GM10847 (cell line): ENCODE measurements around the gene TEAD1.

ENCODE experiments used
- POLR2A ChIP-seq: IDR thresholded peaks from 2 replicates; pipeline ENCODE4 v1.6.1; 2011; ENCODE audit not compliant: insufficient read length; ENCODE audit errors: extremely low read depth

TEAD1 gene

DNA sequence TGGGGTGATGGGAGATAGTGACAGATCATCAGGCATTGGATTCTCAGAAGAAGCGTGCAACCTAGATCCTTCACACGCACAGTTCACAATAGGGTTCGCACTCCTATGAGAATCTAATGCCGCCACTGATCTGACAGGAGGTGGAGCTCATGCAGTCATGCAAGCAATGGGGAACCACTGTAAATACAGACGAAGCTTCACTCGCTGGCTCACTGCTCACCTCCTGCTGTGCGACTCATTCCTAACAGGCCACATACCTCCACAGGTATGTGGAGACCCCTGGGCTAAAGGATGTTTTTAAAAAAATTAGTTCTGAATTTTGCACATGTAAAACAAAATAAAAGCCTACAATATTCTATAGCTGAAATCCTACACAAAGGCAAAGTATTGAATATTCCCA lies 20.5 kb upstream of the TEAD1 start:
- TF ChIP-seq POLR2A = no peak

GRCh38 chr11:12655842-12656241 lies 18.4 kb upstream of the TEAD1 start:
- TF ChIP-seq POLR2A = no peak

- no peak for TF ChIP-seq POLR2A
Measured at GRCh38 chr11:12657336-12657735, 16.9 kb upstream of the TEAD1 start.

DNA sequence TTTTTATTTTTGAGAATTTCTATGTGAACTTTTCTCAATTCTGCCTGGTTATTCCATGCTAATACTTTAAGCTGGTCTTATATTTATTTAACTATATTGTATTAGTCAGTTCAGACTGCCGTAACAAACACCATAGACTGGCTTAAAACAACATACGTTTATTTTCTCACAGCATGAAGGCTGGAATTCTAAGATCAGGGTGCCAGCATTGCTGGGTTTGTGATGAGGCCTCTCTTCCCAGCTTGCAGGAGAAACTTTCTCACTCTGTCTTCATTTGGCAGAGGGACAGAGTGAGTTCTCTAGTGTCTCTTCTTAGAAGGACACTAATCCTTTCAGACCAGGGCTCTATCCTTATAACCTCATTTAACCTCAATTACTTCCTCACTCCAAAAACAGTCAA lies 16.2 kb upstream of the TEAD1 start:
- no peak for TF ChIP-seq POLR2A

- TF ChIP-seq POLR2A = no peak
Measured at GRCh38 chr11:12662101-12662689, 12.0 kb upstream of the TEAD1 start.

- TF ChIP-seq POLR2A = no peak
Measured at GRCh38 chr11:12664385-12664784, 9.8 kb upstream of the TEAD1 start.

DNA sequence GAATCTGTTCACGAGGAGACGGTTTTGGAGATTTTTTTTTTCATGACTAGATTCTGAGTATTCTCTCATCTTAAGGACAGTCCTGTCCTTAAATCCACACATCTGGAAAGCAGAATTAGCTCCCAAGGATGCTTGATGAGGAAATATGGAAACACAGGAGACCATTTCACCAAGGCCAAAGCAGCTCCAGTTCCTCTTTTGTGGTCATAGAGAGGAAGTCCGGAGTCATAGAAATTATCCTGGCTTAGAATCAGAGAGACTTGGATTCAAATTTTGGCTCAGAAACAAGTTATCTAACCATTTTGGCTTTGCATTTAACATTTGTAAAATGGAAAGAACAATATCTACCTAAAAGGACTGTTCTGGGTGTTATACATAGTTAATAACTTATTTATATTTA lies 7.3 kb upstream of the TEAD1 start:
- no peak for TF ChIP-seq POLR2A

GRCh38 chr11:12667646-12668045 lies 6.6 kb upstream of the TEAD1 start:
- TF ChIP-seq POLR2A = no peak

- no peak for TF ChIP-seq POLR2A
Measured at GRCh38 chr11:12668166-12668565, 6.1 kb upstream of the TEAD1 start.

GRCh38 chr11:12669930-12670329 lies 4.3 kb upstream of the TEAD1 start:
- no peak for TF ChIP-seq POLR2A

DNA sequence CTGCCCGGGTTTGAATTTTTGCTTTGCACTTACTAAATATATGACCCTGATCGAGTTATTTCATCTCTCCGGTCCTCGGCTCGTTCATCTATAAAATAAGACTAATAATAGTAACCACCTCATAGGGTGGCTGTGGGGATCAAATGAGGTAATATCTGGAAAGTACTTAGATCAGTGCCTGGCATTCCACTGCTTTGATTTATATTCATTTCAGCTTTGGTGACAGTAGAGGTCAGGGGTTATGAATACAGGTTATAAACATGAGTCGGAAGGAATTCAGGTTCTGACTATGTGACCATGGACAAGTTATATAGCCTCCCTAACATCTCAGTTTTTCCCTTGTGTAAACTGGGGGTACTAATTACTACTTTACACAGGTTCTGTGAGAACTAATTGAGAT lies 2.9 kb upstream of the TEAD1 start:
- TF ChIP-seq POLR2A = no peak

DNA sequence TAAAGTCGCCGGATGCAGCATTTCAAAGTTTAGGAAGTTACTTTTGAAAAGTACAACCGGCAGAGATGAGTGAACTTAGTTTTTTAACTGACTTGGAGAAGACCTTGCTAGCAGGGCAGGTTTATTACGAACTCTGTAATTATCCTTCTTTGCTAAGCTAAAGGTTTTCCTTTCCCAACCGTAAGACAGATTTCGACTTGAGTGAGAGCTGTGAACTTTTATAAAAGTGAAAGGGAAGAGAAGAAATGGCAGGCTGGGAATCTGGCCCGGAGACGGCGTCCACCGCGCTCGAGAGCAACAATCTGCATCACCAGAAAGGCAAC lies 659 bp upstream of the TEAD1 start:
- TF ChIP-seq POLR2A = no peak

DNA sequence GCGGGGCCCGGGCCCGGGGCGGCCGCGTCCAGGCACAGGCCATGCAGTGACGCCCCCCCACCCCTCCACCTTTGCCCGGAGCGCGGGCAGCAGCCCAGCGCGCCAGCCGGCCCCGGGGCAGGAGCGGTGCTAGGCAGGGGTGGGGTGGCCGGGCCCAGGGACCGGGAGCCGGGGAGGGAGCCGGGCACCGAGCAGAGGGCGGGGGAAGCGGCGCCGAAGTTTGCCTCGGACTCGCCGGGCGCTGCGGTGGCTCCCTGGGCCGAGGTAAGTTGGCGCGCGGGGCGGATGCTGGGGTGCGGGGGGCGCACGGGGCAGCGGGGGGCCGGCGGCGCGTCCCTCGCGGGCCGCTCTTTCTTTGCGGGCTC lies 332 bp downstream of the TEAD1 start:
- TF ChIP-seq POLR2A = no peak

DNA sequence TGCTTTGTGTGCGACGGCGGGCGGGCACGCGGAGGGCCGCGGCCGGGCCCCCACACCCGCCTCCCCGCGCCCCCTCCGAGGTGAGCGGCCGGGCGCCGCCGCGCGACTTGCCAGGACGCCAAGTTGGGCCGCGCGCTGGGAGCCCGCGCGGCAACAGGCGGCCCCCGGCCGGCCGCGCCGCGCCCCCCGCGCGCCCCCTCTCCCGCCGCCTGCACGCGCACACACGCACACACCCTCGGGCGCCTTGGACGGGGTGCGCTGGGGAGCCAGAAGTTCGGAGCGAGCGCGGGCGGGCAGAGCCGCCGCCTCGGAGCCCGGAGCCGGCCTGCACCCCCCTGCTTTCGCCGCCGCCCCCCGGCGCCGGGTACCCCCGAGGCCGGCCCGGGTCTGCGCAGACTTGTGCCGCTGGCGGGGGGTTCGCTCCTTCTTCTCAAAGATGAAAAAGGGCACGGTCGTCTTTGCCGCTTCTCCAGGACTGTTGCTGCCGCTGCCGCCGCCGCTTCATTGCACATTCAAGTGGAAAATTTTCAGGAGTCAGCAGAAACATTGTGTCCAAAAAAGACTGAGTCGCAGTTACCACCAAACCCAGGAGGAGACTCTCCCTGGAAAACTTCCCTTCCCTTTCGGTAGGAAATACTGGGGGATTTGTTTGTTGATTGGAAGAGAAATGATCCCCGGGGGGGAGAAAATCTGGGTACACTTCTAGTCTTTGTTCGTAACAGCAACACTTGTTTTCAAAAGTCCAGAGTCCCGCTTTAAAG lies 895 bp downstream of the TEAD1 start:
- TF ChIP-seq POLR2A = no peak

DNA sequence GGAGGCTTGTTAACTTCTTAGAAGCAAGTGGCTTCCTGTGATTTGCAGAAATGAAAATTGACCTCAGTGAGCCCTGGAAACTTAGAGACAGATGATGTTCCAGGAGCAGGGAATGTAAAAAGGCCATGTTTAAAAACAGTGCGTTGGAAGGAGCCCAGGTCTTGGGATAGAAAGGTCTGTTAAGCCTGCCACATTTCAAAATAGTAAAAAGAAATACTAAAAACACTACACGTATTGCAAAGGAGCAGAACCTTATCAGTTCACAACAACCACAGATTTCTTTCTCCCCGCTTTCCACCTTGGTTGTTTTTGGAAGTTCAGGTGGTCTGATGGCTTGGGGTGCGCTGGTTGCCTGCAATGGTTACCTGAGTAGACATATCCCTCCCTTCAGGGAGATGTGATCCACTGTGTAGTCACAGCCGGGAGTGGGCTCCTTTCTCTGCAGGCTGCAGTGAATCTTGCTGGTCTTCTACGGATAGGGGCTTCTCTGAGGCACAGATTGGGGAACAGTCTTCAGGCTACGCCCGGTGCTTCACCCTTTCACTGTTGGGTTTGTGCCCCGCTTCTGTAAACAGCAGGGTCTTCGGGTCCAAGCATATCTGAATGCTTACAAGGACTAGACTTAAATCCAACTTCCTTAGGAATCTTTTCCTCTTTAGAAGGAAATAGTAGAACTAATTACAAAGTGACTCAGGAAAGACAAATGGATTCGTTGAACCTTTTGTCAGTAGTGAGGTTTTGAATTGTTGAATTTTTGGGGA lies 1.9 kb downstream of the TEAD1 start:
- no peak for TF ChIP-seq POLR2A

DNA sequence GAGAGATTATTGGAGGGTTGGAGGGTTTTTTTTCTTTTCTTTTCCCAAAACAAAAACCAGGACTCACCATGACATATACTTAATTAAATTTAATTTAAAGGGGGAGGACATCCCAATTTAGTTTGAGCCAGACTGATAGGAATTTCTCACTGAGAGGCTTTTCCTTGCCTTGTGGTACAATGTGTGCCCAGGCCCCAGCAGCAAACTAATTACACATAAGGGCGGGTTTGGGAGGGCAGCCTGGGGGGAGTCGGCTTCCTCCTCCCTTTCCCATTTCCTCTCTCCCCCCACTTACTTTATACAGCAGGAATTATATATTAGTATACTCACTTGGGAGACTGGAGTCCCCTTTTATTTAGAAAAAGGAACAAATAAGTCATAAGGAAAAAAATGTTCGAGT lies 2.9 kb downstream of the TEAD1 start:
- no peak for TF ChIP-seq POLR2A
